Neural crest cell (in vitro differentiated cells): ENCODE measurements around the gene RECQL5. TPM values are rescaled to one million over a fixed set of nuclear protein-coding genes. Genes with fewer than 3 reads are reported as not detected.

ENCODE experiments used
- DNase-seq: peaks from one replicate; pipeline ENCODE4 v3.0.0; 2021; ENCODE audit warnings: low read depth, mixed read lengths, low spot score
- H3K27ac Mint-ChIP-seq: one replicate; pipeline ENCODE4 v1.8.0; 2021; ENCODE audit warnings: mild to moderate bottlenecking, mixed read lengths; ENCODE audit not compliant: unreplicated experiment
- H3K27me3 Mint-ChIP-seq: 2 replicates; pipeline ENCODE4 v1.8.0; 2021; ENCODE audit warnings: low read depth, mild to moderate bottlenecking, mixed read lengths
- H3K36me3 Mint-ChIP-seq: 2 replicates; pipeline ENCODE4 v1.8.0; 2021; ENCODE audit warnings: low read depth, mild to moderate bottlenecking, mixed read lengths
- H3K4me1 Mint-ChIP-seq: 2 replicates; pipeline ENCODE4 v1.8.0; 2021; ENCODE audit warnings: mixed read lengths
- H3K4me3 Mint-ChIP-seq: one replicate; pipeline ENCODE4 v1.8.0; 2021; ENCODE audit warnings: mild to moderate bottlenecking, mixed read lengths
- H3K9me3 Mint-ChIP-seq: 2 replicates; pipeline ENCODE4 v1.8.0; 2021; ENCODE audit warnings: mixed read lengths
- total RNA-seq: library from RNA; stranded (reverse); gene quantifications from 2 replicates; pipeline ENCODE4 v1.2.1, GENCODE V29; 2021
- TF ChIP-seq, protein P1 (sequence below): fragments of 200-600 bp; sonication (generic); conservative IDR thresholded peaks from 2 replicates; pipeline ENCODE4 v1.5.0; 2021; ENCODE audit warnings: antibody characterized with exemption, mild to moderate bottlenecking

Gene RECQL5
- total RNA-seq, 1 donor from 2014 or later: 47.3 TPM

DNA sequence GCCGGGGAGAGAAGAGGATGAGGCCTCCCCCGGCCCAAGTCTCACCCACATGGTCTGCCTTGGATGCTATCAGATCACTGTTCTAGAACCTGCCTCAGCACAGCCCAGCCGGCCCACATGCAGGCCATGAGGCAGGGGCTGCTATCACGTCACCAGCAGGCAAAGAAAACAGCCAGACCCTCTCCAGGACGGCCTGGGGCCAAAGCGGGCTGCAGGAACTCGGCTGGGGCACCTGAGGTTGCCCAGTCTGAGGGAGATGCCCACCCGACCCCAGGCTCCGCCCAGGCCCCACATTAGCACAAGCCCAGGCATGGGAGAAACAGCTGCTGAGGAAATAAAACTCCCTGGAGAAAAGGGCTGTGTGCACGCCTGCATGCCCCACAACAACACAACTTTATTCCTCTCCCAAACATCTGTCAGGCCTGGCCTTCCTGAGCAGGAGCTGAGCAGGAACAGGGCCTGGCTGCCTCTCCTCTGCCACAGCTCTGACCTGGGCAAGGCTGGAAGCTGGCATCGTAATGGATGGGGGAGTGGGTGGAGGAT lies 40.4 kb downstream of the RECQL5 start:
- Mint-ChIP-seq H3K4me3 (no peak overlapping the region), H3K9me3 (no peaks in the 10 kb centered on the region), H3K36me3 (no peaks in the 10 kb centered on the region), H3K27ac (no peak overlapping the region), H3K4me1 (peaks cover 9% of the 10 kb centered on the region), H3K27me3 (peaks cover 3% of the 10 kb centered on the region)
- TF ChIP-seq, protein P1, sequence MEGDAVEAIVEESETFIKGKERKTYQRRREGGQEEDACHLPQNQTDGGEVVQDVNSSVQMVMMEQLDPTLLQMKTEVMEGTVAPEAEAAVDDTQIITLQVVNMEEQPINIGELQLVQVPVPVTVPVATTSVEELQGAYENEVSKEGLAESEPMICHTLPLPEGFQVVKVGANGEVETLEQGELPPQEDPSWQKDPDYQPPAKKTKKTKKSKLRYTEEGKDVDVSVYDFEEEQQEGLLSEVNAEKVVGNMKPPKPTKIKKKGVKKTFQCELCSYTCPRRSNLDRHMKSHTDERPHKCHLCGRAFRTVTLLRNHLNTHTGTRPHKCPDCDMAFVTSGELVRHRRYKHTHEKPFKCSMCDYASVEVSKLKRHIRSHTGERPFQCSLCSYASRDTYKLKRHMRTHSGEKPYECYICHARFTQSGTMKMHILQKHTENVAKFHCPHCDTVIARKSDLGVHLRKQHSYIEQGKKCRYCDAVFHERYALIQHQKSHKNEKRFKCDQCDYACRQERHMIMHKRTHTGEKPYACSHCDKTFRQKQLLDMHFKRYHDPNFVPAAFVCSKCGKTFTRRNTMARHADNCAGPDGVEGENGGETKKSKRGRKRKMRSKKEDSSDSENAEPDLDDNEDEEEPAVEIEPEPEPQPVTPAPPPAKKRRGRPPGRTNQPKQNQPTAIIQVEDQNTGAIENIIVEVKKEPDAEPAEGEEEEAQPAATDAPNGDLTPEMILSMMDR: no peak
- no peak for DNase-seq

DNA sequence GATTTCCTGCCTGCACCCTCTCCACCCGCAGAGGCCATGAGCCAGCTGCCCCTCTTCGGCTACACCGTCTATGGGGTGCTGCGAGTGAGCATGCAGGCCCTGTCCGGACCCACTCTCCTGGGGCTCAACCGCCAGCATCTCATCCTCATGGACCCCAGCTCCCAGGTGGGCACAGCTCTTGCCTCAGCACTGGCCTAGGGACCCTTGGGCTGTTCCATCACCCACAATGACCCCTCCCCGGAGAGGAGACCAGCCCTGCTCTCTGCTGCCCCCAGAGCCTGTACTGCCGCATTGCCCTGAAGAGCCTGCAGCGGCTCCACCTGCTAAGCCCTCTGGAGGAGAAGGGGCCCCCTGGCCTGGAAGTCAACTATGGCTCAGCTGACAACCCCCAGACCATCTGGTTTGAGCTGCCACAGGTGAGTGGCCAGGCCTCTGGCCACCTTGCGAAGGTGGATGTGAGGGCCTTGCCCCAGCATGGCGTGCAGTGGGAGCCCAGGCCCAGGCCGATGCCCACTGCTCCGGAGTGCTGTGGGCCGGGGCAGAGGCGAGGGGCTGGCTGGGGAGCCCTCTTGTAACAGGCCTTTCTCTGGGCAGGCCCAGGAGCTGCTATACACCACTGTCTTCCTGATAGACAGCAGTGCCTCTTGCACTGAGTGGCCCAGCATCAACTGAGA lies 41.0 kb downstream of the RECQL5 start:
- H3K9me3 Mint-ChIP-seq: no peaks in the 10 kb centered on the region
- TF ChIP-seq, protein P1: peak; percentile 72
- H3K36me3 Mint-ChIP-seq: no peaks in the 10 kb centered on the region

DNA sequence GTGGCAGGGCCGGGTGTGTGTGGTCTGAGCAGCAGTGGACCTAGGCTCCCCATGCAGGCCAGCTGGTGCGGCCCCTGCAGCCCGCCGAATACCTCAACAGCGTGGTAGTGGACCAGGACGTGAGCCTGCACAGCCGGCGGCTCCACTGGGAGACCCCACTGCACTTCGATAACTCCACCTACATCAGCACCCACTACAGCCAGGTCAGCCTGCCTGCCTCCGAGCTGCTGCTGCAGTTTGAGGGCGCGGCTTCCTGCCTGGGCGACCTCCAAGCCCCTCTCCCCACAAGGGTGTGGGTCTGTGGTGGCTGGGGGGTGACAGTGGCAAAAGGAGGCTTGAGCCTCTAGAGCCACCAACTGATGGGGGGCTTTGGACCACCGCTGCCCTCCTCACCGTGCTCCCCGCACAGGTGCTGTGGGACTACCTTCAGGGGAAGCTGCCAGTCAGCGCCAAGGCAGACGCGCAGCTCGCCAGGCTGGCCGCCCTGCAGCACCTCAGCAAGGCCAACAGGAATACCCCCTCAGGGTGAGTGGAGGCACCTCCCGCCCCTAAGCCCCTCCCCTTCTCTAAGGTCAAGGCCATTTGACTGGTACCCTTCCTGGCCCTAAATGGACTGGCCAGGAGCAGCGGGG lies 42.1 kb downstream of the RECQL5 start:
- no peak overlapping the region for H3K4me3 Mint-ChIP-seq

More for the DNA sequence above, 41.0 kb downstream of the RECQL5 start:
- no peak overlapping the region for H3K27ac Mint-ChIP-seq
- H3K27me3 Mint-ChIP-seq: peaks cover 3% of the 10 kb centered on the region
- H3K4me1 Mint-ChIP-seq: peaks cover 9% of the 10 kb centered on the region
- no peak overlapping the region for H3K4me3 Mint-ChIP-seq
- peak; percentile 64 for DNase-seq

DNA sequence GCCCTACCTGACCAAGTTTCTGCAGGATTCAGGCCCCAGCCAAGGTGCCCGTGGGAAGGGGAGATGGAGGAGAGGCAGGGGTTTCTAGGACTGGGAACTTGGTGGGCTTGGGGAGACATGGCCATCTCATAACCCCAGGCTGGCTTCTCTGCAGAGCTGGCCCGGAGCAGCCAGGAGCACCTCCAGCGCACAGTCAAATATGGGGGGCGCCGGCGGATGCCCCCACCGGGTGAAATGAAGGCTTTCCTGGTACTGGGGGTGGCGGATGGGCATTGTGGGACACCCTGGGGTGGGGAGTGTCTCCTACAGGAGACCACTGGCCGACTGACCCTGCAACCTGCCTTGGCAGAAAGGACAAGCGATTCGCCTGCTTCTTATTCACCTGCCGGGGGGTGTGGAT lies 42.9 kb downstream of the RECQL5 start:
- no peak for DNase-seq
- Mint-ChIP-seq H3K36me3 (no peaks in the 10 kb centered on the region), H3K4me1 (peaks cover 9% of the 10 kb centered on the region), H3K27me3 (peaks cover 3% of the 10 kb centered on the region), H3K27ac (no peak overlapping the region), H3K4me3 (no peak overlapping the region), H3K9me3 (no peaks in the 10 kb centered on the region)
- TF ChIP-seq, protein P1: no peak

More for the DNA sequence above, 42.1 kb downstream of the RECQL5 start:
- H3K9me3 Mint-ChIP-seq: no peaks in the 10 kb centered on the region
- TF ChIP-seq, protein P1: no peak
- DNase-seq: no peak
- H3K36me3 Mint-ChIP-seq: no peaks in the 10 kb centered on the region
- no peak overlapping the region for H3K27ac Mint-ChIP-seq
- H3K27me3 Mint-ChIP-seq: peaks cover 3% of the 10 kb centered on the region
- peaks cover 9% of the 10 kb centered on the region for H3K4me1 Mint-ChIP-seq

DNA sequence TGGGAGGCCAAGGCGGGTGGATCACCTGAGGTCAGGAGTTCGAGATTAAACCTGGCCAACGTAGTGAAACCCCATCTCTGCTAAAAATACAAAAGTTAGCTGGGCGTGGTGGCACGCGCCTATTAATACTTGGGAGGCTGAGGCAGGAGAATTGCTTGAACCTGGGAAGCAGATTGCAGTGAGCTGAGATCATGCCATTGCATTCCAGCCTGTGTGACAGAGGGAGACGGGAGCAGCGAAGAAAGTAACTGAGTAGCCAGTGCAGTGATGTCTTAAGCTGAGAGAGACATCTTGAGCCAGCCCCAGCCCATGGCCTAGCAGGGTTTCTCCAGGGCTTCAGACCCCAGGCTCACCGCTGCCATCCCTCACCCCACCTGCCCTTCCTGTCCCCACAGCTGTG lies 43.6 kb downstream of the RECQL5 start:
- H3K9me3 Mint-ChIP-seq: no peaks in the 10 kb centered on the region
- no peak overlapping the region for H3K27ac Mint-ChIP-seq
- H3K36me3 Mint-ChIP-seq: no peaks in the 10 kb centered on the region
- H3K4me1 Mint-ChIP-seq: peaks cover 9% of the 10 kb centered on the region
- H3K4me3 Mint-ChIP-seq: no peak overlapping the region
- no peak for DNase-seq
- peaks cover 3% of the 10 kb centered on the region for H3K27me3 Mint-ChIP-seq
- TF ChIP-seq, protein P1: no peak
